K562 (cell line): ENCODE results near the gene BEST4. TPM values are rescaled to one million over a fixed set of nuclear protein-coding genes. Genes with fewer than 3 reads are reported as not detected.

Source experiments
- CBX1 ChIP-seq: sonication (generic); IDR thresholded peaks from 2 replicates; pipeline ENCODE4 v1.6.1; 2016; ENCODE audit warnings: antibody characterized with exemption, low read depth, mild to moderate bottlenecking
- CHD4 ChIP-seq: fragments of 200-600 bp; sonication (generic); IDR thresholded peaks from 3 replicates; pipeline ENCODE4 v1.6.1; 2012; ENCODE audit warnings: low read depth, mild to moderate bottlenecking, mixed read lengths, low read length, inconsistent platforms; ENCODE audit not compliant: insufficient read depth, insufficient replicate concordance, poor library complexity, severe bottlenecking
- FOXK1 ChIP-seq: sonication (generic); formaldehyde crosslinking; IDR thresholded peaks from 2 replicates; pipeline ENCODE4 v1.8.0; 2022; ENCODE audit warnings: missing genetic modification reagents, mild to moderate bottlenecking, borderline replicate concordance
- HNRNPLL ChIP-seq: fragments of 200-400 bp; formaldehyde crosslinking; IDR thresholded peaks from 2 replicates; pipeline ENCODE4 v1.6.1; 2017; ENCODE audit warnings: low read length, low read depth, mild to moderate bottlenecking; ENCODE audit not compliant: poor library complexity, severe bottlenecking
- KLF1 ChIP-seq: fragments of 450-650 bp; IDR thresholded peaks from 2 replicates; pipeline ENCODE4 v1.6.1; 2016; ENCODE audit warnings: missing genetic modification characterization, missing compliant biosample characterization
- MXI1 ChIP-seq: IDR thresholded peaks from 2 replicates; pipeline ENCODE4 v1.6.1; 2011; ENCODE audit warnings: low read depth, mild to moderate bottlenecking, improper control_type of control experiment, low read length
- NCOA1 ChIP-seq: fragments of 450-650 bp; IDR thresholded peaks from 2 replicates; pipeline ENCODE4 v1.6.1; 2016; ENCODE audit warnings: low read depth
- NCOA2 ChIP-seq, 2 experiments: fragments of 450-650 bp; IDR thresholded peaks; 2 replicates each; pipeline ENCODE4 v1.6.1; 2018; ENCODE audit warnings: mild to moderate bottlenecking in 2 of 2, moderate library complexity in 1 of 2; ENCODE audit not compliant: partially characterized antibody in 2 of 2
- NEUROD1 ChIP-seq: fragments of 150-350 bp; IDR thresholded peaks from 2 replicates; pipeline ENCODE4 v1.6.1; 2014; ENCODE audit warnings: borderline replicate concordance, low read length, low read depth; ENCODE audit not compliant: partially characterized antibody
- NR1H2 ChIP-seq: sonication (generic); formaldehyde crosslinking; IDR thresholded peaks from 2 replicates; pipeline ENCODE4 v1.4.0; 2020; ENCODE audit warnings: mild to moderate bottlenecking, missing genetic modification reagents
- PRPF4 ChIP-seq: fragments of 200-400 bp; formaldehyde crosslinking; IDR thresholded peaks from one replicate; pipeline ENCODE4 v1.6.1; 2017; ENCODE audit warnings: low read length, low read depth, mild to moderate bottlenecking; ENCODE audit not compliant: insufficient read depth, poor library complexity, severe bottlenecking
- RAD51 ChIP-seq: fragments of 450-650 bp; IDR thresholded peaks from 2 replicates; pipeline ENCODE4 v1.7.1; 2016; ENCODE audit warnings: low read depth, mild to moderate bottlenecking, borderline replicate concordance
- RFX5 ChIP-seq: IDR thresholded peaks from 2 replicates; pipeline ENCODE4 v1.6.1; 2011; ENCODE audit warnings: low read depth, mild to moderate bottlenecking, improper control_type of control experiment, low read length
- SMARCA5 ChIP-seq: fragments of 450-650 bp; IDR thresholded peaks from 2 replicates; pipeline ENCODE4 v1.6.1; 2016
- SREBF1 ChIP-seq: fragments of 150-350 bp; IDR thresholded peaks from 2 replicates; pipeline ENCODE4 v1.6.1; 2014; ENCODE audit warnings: antibody characterized with exemption, low read depth, low read length, borderline replicate concordance
- TAF15 ChIP-seq: fragments of 200-400 bp; formaldehyde crosslinking; IDR thresholded peaks from 2 replicates; pipeline ENCODE4 v1.6.1; 2017; ENCODE audit warnings: mild to moderate bottlenecking, low read depth, low read length, moderate library complexity
- ZNF253 ChIP-seq: fragments of 250-450 bp; sonication (Bioruptor Pico); conservative IDR thresholded peaks from 2 replicates; pipeline ENCODE4 v1.6.1; 2021; ENCODE audit warnings: mild to moderate bottlenecking
- ZNF3 ChIP-seq: fragments of 250-450 bp; sonication (Bioruptor Pico); IDR thresholded peaks from 2 replicates; pipeline ENCODE4 v1.5.0; 2021; ENCODE audit warnings: mild to moderate bottlenecking, moderate library complexity
- ZNF507 ChIP-seq: conservative IDR thresholded peaks from 2 replicates; pipeline ENCODE4 v1.6.1; 2017; ENCODE audit warnings: missing genetic modification characterization, missing compliant biosample characterization
- polyA plus RNA-seq, 8 experiments: library from polyadenylated mRNA; depleted of rRNA in 4 of 8; stranded (reverse) in 5 of 8; unstranded in 3 of 8; fragments of >200 nt; fragmentation: Nextera tagmentation in 2 of 8; fragmentation: Illumina TruSeq in 1 of 8; extraction: Ambion mirVana in 2 of 8; extraction: Trizol in 1 of 8; gene quantifications; 2 replicates each; pipeline versions ENCODE4 v1.2.1 to v1.2.3, GENCODE V29; 2011 to 2014; ENCODE audit warnings: inconsistent platforms in 1 of 8, missing spikeins in 1 of 8
- total RNA-seq, 7 experiments: library from RNA; depleted of rRNA in 6 of 7; stranded (reverse); fragments of >200 nt in 6 of 7; fragmentation: Illumina TruSeq in 2 of 7; extraction: Trizol in 2 of 7; gene quantifications; 2 replicates each; pipeline versions ENCODE4 v1.2.1 to v1.2.3, GENCODE V29; 2011 to 2021; ENCODE audit warnings: low replicate concordance in 1 of 7
- TF ChIP-seq, protein P1 (sequence below): fragments of 450-650 bp; formaldehyde crosslinking; IDR thresholded peaks from 2 replicates; pipeline ENCODE4 v1.4.0; 2022; ENCODE audit warnings: missing genetic modification characterization
- TF ChIP-seq, protein P2 (sequence below): sonication (generic); formaldehyde crosslinking; IDR thresholded peaks from 2 replicates; pipeline ENCODE4 v1.8.1; 2023; ENCODE audit warnings: mild to moderate bottlenecking, missing genetic modification reagents
- TF ChIP-seq, protein P3 (sequence below): sonication (generic); formaldehyde crosslinking; IDR thresholded peaks from 2 replicates; pipeline ENCODE4 v1.9.0; 2022; ENCODE audit warnings: mild to moderate bottlenecking, missing genetic modification reagents
- TF ChIP-seq, protein P4 (sequence below): sonication (generic); formaldehyde crosslinking; IDR thresholded peaks from 2 replicates; pipeline ENCODE4 v1.8.0; 2022; ENCODE audit warnings: mild to moderate bottlenecking, missing genetic modification reagents, borderline replicate concordance

The BEST4 gene
- total and polyA plus RNA-seq, 9 of the 15 experiments (the other 6 are each of a cell fraction or from before 2014, with no cell fraction given) = 0.07 to 0.11 TPM; not detected in 7

DNA sequence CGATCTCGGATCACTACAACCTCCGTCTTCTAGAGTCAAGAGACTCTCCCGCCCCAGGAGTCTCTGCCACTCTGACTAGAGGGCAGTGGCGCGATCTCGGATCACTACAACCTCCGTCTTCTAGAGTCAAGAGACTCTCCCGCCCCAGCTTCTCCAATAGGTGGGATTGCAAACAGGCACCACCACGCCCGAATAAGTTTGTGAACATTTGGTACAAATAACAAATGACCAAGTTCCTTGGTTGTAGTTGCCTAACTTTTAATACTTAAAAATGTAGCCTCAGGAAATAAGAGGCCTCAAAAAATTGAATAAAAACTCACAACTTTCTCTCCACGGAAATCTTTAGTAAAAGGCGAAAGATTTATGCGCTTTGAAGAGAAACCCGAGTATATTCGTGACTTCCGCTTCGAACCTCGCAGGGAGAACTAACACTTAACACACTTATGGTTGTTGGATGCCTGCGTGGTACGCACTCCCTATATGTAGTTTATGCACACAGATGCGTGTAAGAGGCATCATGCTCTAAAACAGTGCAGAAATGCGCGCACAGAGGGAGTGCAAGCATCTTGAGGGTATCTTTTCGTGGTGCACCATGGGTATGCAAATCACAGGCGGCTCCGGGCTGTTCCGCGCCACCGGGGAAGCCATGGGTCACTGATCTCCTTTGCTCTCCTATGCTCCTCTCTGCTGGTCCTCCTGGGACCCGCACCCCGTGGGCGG is 31.8 kb upstream of the BEST4 start (continued):
- TF ChIP-seq NEUROD1 = peak; percentile 74
- TF ChIP-seq KLF1 = peak; percentile 85
- TF ChIP-seq, protein P1, sequence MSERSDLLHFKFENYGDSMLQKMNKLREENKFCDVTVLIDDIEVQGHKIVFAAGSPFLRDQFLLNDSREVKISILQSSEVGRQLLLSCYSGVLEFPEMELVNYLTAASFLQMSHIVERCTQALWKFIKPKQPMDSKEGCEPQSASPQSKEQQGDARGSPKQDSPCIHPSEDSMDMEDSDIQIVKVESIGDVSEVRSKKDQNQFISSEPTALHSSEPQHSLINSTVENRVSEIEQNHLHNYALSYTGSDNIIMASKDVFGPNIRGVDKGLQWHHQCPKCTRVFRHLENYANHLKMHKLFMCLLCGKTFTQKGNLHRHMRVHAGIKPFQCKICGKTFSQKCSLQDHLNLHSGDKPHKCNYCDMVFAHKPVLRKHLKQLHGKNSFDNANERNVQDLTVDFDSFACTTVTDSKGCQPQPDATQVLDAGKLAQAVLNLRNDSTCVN (CRISPR knock-in tag) = no peak; the same call in 1 of the 2 replicates
- TF ChIP-seq, protein P2, sequence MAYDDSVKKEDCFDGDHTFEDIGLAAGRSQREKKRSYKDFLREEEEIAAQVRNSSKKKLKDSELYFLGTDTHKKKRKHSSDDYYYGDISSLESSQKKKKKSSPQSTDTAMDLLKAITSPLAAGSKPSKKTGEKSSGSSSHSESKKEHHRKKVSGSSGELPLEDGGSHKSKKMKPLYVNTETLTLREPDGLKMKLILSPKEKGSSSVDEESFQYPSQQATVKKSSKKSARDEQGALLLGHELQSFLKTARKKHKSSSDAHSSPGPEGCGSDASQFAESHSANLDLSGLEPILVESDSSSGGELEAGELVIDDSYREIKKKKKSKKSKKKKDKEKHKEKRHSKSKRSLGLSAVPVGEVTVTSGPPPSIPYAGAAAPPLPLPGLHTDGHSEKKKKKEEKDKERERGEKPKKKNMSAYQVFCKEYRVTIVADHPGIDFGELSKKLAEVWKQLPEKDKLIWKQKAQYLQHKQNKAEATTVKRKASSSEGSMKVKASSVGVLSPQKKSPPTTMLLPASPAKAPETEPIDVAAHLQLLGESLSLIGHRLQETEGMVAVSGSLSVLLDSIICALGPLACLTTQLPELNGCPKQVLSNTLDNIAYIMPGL = no peak
- peak; percentile 65; the same call in 1 of the 2 replicates for TF ChIP-seq NCOA1
- peak; percentile 89; the same call in 1 of the 2 replicates for TF ChIP-seq MXI1
- peak; percentile 56 for TF ChIP-seq RAD51
- TF ChIP-seq PRPF4 = no peak
- TF ChIP-seq RFX5 = peak; percentile 64; the same call in 1 of the 2 replicates
- TF ChIP-seq ZNF253 (CRISPR knock-in tag) = no peak; the same call in none of the 2 replicates
- TF ChIP-seq CHD4 = no peak
- TF ChIP-seq, protein P3, sequence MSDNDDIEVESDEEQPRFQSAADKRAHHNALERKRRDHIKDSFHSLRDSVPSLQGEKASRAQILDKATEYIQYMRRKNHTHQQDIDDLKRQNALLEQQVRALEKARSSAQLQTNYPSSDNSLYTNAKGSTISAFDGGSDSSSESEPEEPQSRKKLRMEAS = no peak
- peak; percentile 96 for TF ChIP-seq NR1H2
- no peak for TF ChIP-seq SREBF1
- TF ChIP-seq SMARCA5 = no peak
- peak; percentile 64 for TF ChIP-seq HNRNPLL
- TF ChIP-seq NCOA2 (IDR thresholded peaks at IDR 0.05; ENCODE audit: partially characterized antibody in 2 of 2) = no peak
- TF ChIP-seq CBX1 = peak; percentile 100
- TF ChIP-seq TAF15 = no peak
- no peak for TF ChIP-seq ZNF507
- TF ChIP-seq FOXK1 = peak; percentile 96
- peak; percentile 69; the same call in 1 of the 2 replicates for TF ChIP-seq ZNF3 (CRISPR knock-in tag)
- TF ChIP-seq, protein P4, sequence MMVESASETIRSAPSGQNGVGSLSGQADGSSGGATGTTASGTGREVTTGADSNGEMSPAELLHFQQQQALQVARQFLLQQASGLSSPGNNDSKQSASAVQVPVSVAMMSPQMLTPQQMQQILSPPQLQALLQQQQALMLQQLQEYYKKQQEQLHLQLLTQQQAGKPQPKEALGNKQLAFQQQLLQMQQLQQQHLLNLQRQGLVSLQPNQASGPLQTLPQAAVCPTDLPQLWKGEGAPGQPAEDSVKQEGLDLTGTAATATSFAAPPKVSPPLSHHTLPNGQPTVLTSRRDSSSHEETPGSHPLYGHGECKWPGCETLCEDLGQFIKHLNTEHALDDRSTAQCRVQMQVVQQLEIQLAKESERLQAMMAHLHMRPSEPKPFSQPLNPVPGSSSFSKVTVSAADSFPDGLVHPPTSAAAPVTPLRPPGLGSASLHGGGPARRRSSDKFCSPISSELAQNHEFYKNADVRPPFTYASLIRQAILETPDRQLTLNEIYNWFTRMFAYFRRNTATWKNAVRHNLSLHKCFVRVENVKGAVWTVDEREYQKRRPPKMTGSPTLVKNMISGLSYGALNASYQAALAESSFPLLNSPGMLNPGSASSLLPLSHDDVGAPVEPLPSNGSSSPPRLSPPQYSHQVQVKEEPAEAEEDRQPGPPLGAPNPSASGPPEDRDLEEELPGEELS = peak; percentile 60; the same call in 1 of the 2 replicates
